OCI-LY3 (cell line): Measurements from ENCODE around the gene CCDC191.

Experiments
- H2AFZ ChIP-seq: fragments of 200-600, 300-600 bp; shearing (Covaris generic); 2 replicates; pipeline ENCODE4 v1.6.0; 2014; ENCODE audit warnings: antibody characterized with exemption, low read depth, low read length
- H3K27ac ChIP-seq: fragments of 200-600, 300-600 bp; sonication (generic); 2 replicates; pipeline ENCODE4 v1.5.1; 2014; ENCODE audit warnings: mild to moderate bottlenecking, low read length, moderate library complexity, mixed read lengths
- H3K27me3 ChIP-seq: fragments of 200-600, 300-600 bp; sonication (generic); 2 replicates; pipeline ENCODE4 v1.6.1; 2014; ENCODE audit warnings: low read depth, low read length, mixed read lengths
- H3K36me3 ChIP-seq: fragments of 200-600, 300-600 bp; sonication (generic); replicated peaks from 2 replicates; pipeline ENCODE3; 2014; ENCODE audit warnings: low read depth, low read length, mixed read lengths
- H3K4me1 ChIP-seq: fragments of 300-600, 200-600 bp; sonication (generic); 2 replicates; pipeline ENCODE4 v1.6.1; 2014; ENCODE audit warnings: low read length, mixed read lengths
- H3K4me2 ChIP-seq: fragments of 200-600, 300-600 bp; sonication (generic); 2 replicates; pipeline ENCODE4 v1.6.1; 2014; ENCODE audit warnings: low read length, mixed read lengths
- H3K4me3 ChIP-seq: fragments of 300-600, 200-600 bp; sonication (generic); 2 replicates; pipeline ENCODE4 v1.5.1; 2014; ENCODE audit warnings: antibody characterized with exemption, mild to moderate bottlenecking, low read length, moderate library complexity
- H3K79me2 ChIP-seq: fragments of 300-600, 200-600 bp; shearing (Covaris generic); 2 replicates; pipeline ENCODE4 v1.6.1; 2014; ENCODE audit warnings: mild to moderate bottlenecking, low read length, mixed read lengths
- H3K9ac ChIP-seq: fragments of 300-600, 200-600 bp; shearing (Covaris generic); 2 replicates; pipeline ENCODE4 v1.6.0; 2014; ENCODE audit warnings: mild to moderate bottlenecking, low read length, moderate library complexity
- H3K9me3 ChIP-seq: fragments of 200-600, 300-600 bp; shearing (Covaris generic); 2 replicates; pipeline ENCODE4 v1.6.1; 2014; ENCODE audit warnings: low read length, mixed read lengths; ENCODE audit not compliant: insufficient read depth
- H4K20me1 ChIP-seq: fragments of 200-600, 300-600 bp; sonication (generic); 2 replicates; pipeline ENCODE4 v1.6.1; 2016; ENCODE audit warnings: low read length, mixed read lengths; ENCODE audit not compliant: insufficient read depth
- CTCF ChIP-seq: fragments of 200-600, 300-600 bp; sonication (generic); IDR thresholded peaks from 2 replicates; pipeline ENCODE4 v1.5.1; 2014; ENCODE audit warnings: antibody characterized with exemption, low read length, low read depth
- EZH2phosphoT487 ChIP-seq: fragments of 200-600 bp; shearing (Covaris generic); IDR thresholded peaks from 2 replicates; pipeline ENCODE4 v1.6.1; 2018; ENCODE audit warnings: antibody characterized with exemption, mixed run types, low read depth

Gene CCDC191

DNA sequence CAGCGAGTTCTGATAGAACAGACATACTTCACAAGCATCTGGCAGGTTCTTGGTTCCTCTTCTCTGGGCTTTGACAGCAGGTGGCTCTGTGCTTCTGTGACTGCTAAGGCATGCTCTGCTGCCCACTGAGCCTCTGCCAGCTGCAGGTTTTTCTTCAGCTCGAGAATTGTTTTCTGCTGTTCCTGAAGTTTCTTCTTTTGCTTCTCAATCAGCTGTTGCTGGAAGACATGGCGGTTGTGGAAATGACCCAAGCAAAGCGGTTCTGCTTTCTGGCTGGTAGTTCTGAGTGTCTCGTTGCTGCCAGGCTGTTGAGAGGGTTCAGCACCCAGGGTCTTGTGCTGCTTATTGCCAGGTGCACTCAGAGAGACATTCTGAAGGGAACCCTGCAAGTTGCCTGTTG lies 50.8 kb downstream of the CCDC191 start:
- H3K4me2 ChIP-seq: peak overlapping the region; percentile 84

GRCh38 chr3:113985541-113985940 lies 70.8 kb downstream of the CCDC191 start:
- no peak overlapping the region for H3K4me2 ChIP-seq
- no peaks in the 10 kb centered on the region for H3K9me3 ChIP-seq

More for the DNA sequence above, 50.8 kb downstream of the CCDC191 start:
- H3K27me3 ChIP-seq: no peaks in the 10 kb centered on the region
- peak overlapping the region; percentile 88 for H3K27ac ChIP-seq
- TF ChIP-seq CTCF (peak; percentile 61), EZH2phosphoT487 (no peak)
- H3K9me3 ChIP-seq: no peaks in the 10 kb centered on the region
- H3K36me3 ChIP-seq: peaks cover 3% of the 10 kb centered on the region
- no peaks in the 10 kb centered on the region for H3K79me2 ChIP-seq
- no peaks in the 10 kb centered on the region for H4K20me1 ChIP-seq
- peak overlapping the region; percentile 56 for H3K9ac ChIP-seq
- H3K4me3 ChIP-seq: peak overlapping the region; percentile 66
- H3K4me1 ChIP-seq: peaks cover 42% of the 10 kb centered on the region
- H2AFZ ChIP-seq: no peak overlapping the region

GRCh38 chr3:113983544-113983943 lies 72.8 kb downstream of the CCDC191 start:
- H2AFZ ChIP-seq: no peak overlapping the region
- no peaks in the 10 kb centered on the region for H3K27me3 ChIP-seq
- no peak overlapping the region for H3K4me2 ChIP-seq
- no peaks in the 10 kb centered on the region for H4K20me1 ChIP-seq
- no peaks in the 10 kb centered on the region for H3K9me3 ChIP-seq
- no peaks in the 10 kb centered on the region for H3K79me2 ChIP-seq
- H3K9ac ChIP-seq: no peak overlapping the region
- no peak overlapping the region for H3K27ac ChIP-seq
- TF ChIP-seq CTCF (no peak), EZH2phosphoT487 (no peak)
- peaks cover 15% of the 10 kb centered on the region for H3K4me1 ChIP-seq
- no peaks in the 10 kb centered on the region for H3K36me3 ChIP-seq
- H3K4me3 ChIP-seq: no peak overlapping the region

More at GRCh38 chr3:113985541-113985940, 70.8 kb downstream of the CCDC191 start:
- Histone ChIP-seq H3K4me1 (peaks cover 15% of the 10 kb centered on the region), H3K4me3 (no peak overlapping the region), H3K9ac (no peak overlapping the region), H3K27ac (no peak overlapping the region), H2AFZ (no peak overlapping the region), H3K27me3 (no peaks in the 10 kb centered on the region), H3K79me2 (no peaks in the 10 kb centered on the region), H3K36me3 (no peaks in the 10 kb centered on the region), H4K20me1 (no peaks in the 10 kb centered on the region)
- no peak for TF ChIP-seq EZH2phosphoT487
- TF ChIP-seq CTCF: no peak

- TF ChIP-seq EZH2phosphoT487 (no peak), CTCF (no peak)
- Histone ChIP-seq H3K36me3 (peaks cover 4% of the 10 kb centered on the region), H3K27ac (no peak overlapping the region)
These were observed 74.5 kb downstream of the CCDC191 start for GRCh38 chr3:113981803-113982202.

More at GRCh38 chr3:113981803-113982202, 74.5 kb downstream of the CCDC191 start:
- H3K4me1 ChIP-seq: peaks cover 18% of the 10 kb centered on the region
- no peak overlapping the region for H3K9ac ChIP-seq
- H3K9me3 ChIP-seq: no peaks in the 10 kb centered on the region
- no peaks in the 10 kb centered on the region for H3K27me3 ChIP-seq
- H4K20me1 ChIP-seq: no peaks in the 10 kb centered on the region
- no peak overlapping the region for H3K4me3 ChIP-seq
- H3K79me2 ChIP-seq: no peaks in the 10 kb centered on the region
- no peak overlapping the region for H3K4me2 ChIP-seq
- no peak overlapping the region for H2AFZ ChIP-seq
